Right forelimb (tissue), 1 donor: ENCODE data around the gene CGB5.
"Not testable (repeated sequence)": the region's sequence is repeated elsewhere in the genome, so short reads cannot be mapped to it uniquely, and the experiment has no call there.

Experiments
- DNase-seq: peaks from one replicate; pipeline ENCODE4 v3.0.0-alpha.2; 2018

Gene CGB5

GRCh38 chr19:49059053-49059452, 15.4 kb downstream of the CGB5 start:
- no peak for DNase-seq

- no peak for DNase-seq
Observed at GRCh38 chr19:49061000-49061399, 17.4 kb downstream of the CGB5 start.

- DNase-seq, result no peak
Observed at GRCh38 chr19:49061445-49061844, 17.8 kb downstream of the CGB5 start.

GRCh38 chr19:49064029-49064629, 20.5 kb downstream of the CGB5 start:
- no peak for DNase-seq

- DNase-seq, result no peak
Observed at GRCh38 chr19:49064768-49065611, 21.3 kb downstream of the CGB5 start, which contains the start of gene NTF4. Gene NTF4, minus strand, starts transcription at chr19:49064818. Its CDS starts 2,821 bp downstream, at chr19:49061997.

GRCh38 chr19:49065905-49066512, 22.4 kb downstream of the CGB5 start:
- no peak for DNase-seq

GRCh38 chr19:49067554-49067953, 23.9 kb downstream of the CGB5 start:
- DNase-seq, result no peak

GRCh38 chr19:49069026-49069425, 25.4 kb downstream of the CGB5 start:
- no peak for DNase-seq

GRCh38 chr19:49070416-49070815, 26.8 kb downstream of the CGB5 start:
- no peak for DNase-seq

- no peak for DNase-seq
Observed at GRCh38 chr19:49071860-49072547, 28.4 kb downstream of the CGB5 start.

GRCh38 chr19:49073514-49074378, 30.1 kb downstream of the CGB5 start:
- no peak for DNase-seq

GRCh38 chr19:49074869-49075268, 31.2 kb downstream of the CGB5 start:
- DNase-seq, result not testable (repeated sequence)

GRCh38 chr19:49080392-49080791, 36.7 kb downstream of the CGB5 start:
- DNase-seq, result no peak

GRCh38 chr19:49081273-49081672, 37.6 kb downstream of the CGB5 start:
- no peak for DNase-seq

GRCh38 chr19:49084206-49085019, 40.8 kb downstream of the CGB5 start:
- DNase-seq, result no peak

GRCh38 chr19:49085020-49085867, 41.6 kb downstream of the CGB5 start, which contains the start of gene SNRNP70:
Gene SNRNP70, plus strand, starts transcription at chr19:49085451. Its CDS starts 964 bp downstream, at chr19:49086415.
- peak; percentile 100 for DNase-seq

- no peak for DNase-seq
Observed at GRCh38 chr19:49085868-49086232, 42.2 kb downstream of the CGB5 start.

- no peak for DNase-seq
Observed at GRCh38 chr19:49086296-49086695, 42.6 kb downstream of the CGB5 start.

- DNase-seq, result no peak
Observed at GRCh38 chr19:49091391-49092038, 47.9 kb downstream of the CGB5 start.

- DNase-seq, result no peak
Observed at GRCh38 chr19:49092686-49093085, 49.0 kb downstream of the CGB5 start.
